OCI-LY7 (cell line): ENCODE data around the gene SERAC1.
A peak's percentile ranks its signal among the peaks of the same experiment; 100 is the strongest.

Source experiments
- EZH2phosphoT487 ChIP-seq: fragments of 200-600 bp; sonication (generic); IDR thresholded peaks from 2 replicates; pipeline ENCODE4 v1.6.1; 2018; ENCODE audit warnings: low read depth, borderline replicate concordance, mild to moderate bottlenecking, mixed run types, antibody characterized with exemption, low read length, moderate library complexity, mixed read lengths
- TF ChIP-seq, protein P1 (sequence below): fragments of 200-600 bp; sonication (generic); conservative IDR thresholded peaks from 2 replicates; pipeline ENCODE4 v1.5.1; 2014; ENCODE audit warnings: mild to moderate bottlenecking, antibody characterized with exemption, low read length, moderate library complexity, mixed read lengths

GRCh38 chr6:158131926-158132325 lies 36.1 kb downstream of the SERAC1 start:
- TF ChIP-seq, protein P1, sequence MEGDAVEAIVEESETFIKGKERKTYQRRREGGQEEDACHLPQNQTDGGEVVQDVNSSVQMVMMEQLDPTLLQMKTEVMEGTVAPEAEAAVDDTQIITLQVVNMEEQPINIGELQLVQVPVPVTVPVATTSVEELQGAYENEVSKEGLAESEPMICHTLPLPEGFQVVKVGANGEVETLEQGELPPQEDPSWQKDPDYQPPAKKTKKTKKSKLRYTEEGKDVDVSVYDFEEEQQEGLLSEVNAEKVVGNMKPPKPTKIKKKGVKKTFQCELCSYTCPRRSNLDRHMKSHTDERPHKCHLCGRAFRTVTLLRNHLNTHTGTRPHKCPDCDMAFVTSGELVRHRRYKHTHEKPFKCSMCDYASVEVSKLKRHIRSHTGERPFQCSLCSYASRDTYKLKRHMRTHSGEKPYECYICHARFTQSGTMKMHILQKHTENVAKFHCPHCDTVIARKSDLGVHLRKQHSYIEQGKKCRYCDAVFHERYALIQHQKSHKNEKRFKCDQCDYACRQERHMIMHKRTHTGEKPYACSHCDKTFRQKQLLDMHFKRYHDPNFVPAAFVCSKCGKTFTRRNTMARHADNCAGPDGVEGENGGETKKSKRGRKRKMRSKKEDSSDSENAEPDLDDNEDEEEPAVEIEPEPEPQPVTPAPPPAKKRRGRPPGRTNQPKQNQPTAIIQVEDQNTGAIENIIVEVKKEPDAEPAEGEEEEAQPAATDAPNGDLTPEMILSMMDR = peak; percentile 77
- no peak for TF ChIP-seq EZH2phosphoT487
